Spleen (tissue), 7 donors: ENCODE data around the gene CCNI.

Source experiments
- CTCF ChIP-seq, 11 experiments: fragments of 200-600 bp in 7 of 11; fragments of 450-650 bp in 4 of 11; sonication (generic) in 4 of 11; IDR thresholded peaks in 8 of 11; conservative IDR thresholded peaks in 3 of 11; 1 replicate in 7 of 11; 2 replicates in 4 of 11; pipeline versions ENCODE4 v1.4.0 to v1.8.0; 2016 to 2021; ENCODE audit warnings: antibody characterized with exemption in 11 of 11, inconsistent platforms in 4 of 11, mild to moderate bottlenecking in 1 of 11
- POLR2A ChIP-seq, 3 donors: fragments of 450-650 bp; IDR thresholded peaks; one replicate each; pipeline ENCODE4 v1.5.1; 2017; ENCODE audit warnings: antibody characterized with exemption in 3 of 3, mild to moderate bottlenecking in 1 of 3
- POLR2AphosphoS5 ChIP-seq, 3 donors: sonication (generic); formaldehyde crosslinking; IDR thresholded peaks; one replicate each; pipeline ENCODE4 v1.5.1; 2017; ENCODE audit warnings: antibody characterized with exemption in 3 of 3
- donor health status: DM: no; HTN: no; CAD: no; lungs with moderate emphysema.
- donor health status: DM: no; HTN: no; CAD: no.
- donor health status: DM: no; HTN: no; CAD: no.

- no peak for TF ChIP-seq POLR2A (IDR thresholded peaks at IDR 0.05)
- TF ChIP-seq CTCF (IDR thresholded peaks at IDR 0.05 in 8 of 11, conservative IDR thresholded peaks at IDR 0.05 in 3 of 11), result no peak
- TF ChIP-seq POLR2AphosphoS5 (IDR thresholded peaks at IDR 0.05), result no peak
Measured at GRCh38 chr4:77001907-77002306, 73.9 kb downstream of the CCNI start.
